Activated CD8-positive, alpha-beta memory T cell treated with anti-CD3 and anti-CD28 coated beads, Interleukin-2, amount 50 U/mL, for 4 hours (primary cell): ENCODE results near the gene KAT2B.

Source experiments
- DNase-seq: peaks from one replicate; pipeline ENCODE4 v3.0.0-alpha.2; 2020

The KAT2B gene

DNA sequence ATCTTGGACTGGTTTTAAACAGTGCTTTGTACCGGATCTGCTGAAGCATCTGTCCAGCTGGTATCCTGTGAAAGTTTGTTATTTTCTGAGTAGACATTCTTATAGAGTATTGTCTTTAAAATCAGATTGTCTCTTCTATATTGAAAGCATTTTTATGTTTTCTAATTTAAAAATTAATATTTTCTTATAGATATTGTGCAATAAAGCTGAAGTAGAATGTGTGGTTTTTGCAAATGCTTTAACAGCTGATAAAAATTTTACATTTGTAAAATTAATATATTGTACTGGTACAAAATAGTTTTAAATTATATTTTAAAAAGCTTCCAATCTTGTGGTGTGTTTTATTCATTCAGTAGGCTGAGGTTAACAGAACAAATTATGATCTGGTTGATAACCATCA is 113.8 kb downstream of the KAT2B start:
- DNase-seq: no peak

DNA sequence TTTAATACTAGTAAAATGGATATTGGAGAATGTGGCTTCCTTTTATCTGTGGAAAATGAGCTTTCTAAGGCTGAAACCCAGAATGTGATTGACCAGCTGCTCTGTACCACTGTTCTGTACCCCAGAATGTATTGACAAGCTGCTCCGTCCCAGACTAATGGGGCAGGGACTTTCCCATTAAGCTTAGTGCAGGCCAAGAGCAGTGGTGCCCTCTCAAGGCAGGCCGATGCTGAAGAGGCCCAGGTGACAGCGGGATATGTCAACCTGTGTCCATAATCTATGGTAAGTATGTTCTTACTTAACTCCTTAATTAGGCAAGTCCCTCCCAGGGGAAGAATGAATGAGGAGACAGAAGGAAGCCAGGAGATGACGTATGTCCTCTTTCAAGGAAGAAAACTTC is 114.7 kb downstream of the KAT2B start:
- DNase-seq: no peak

- DNase-seq: no peak
These were observed 120.0 kb downstream of the KAT2B start for GRCh38 chr3:20160230-20160629.

- no peak for DNase-seq
These were observed 121.5 kb downstream of the KAT2B start for GRCh38 chr3:20161714-20162113.

DNA sequence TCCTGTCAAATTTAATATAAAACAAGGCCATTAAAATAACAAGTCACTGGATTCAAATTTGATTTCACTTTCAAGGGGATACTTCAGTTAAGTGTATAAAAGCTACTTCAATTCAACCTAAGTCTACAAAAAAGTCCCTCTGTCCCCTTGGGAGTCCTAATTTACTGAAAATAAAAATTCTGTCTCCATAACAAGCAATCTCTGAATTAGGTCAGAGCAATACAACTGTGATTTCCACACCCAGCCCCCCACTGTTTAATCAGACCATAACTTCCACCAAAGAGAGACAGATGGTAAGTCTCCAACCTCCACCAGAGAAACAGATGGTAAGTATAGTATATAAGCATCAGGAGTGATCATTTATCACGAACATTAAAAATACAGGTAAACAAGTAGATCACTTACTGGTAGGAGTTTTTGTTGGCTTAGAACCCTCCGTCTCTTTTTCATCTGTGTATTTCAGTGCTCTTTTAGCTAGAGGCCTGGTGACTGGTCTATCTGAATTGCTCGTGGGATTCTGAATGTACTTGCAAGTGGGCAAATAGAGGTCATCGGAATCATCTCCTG is 133.7 kb downstream of the KAT2B start:
- no peak for DNase-seq

- no peak for DNase-seq
These were observed 141.0 kb downstream of the KAT2B start for GRCh38 chr3:20181276-20181675.

- DNase-seq: no peak
These were observed 142.0 kb downstream of the KAT2B start for GRCh38 chr3:20182206-20182605.

DNA sequence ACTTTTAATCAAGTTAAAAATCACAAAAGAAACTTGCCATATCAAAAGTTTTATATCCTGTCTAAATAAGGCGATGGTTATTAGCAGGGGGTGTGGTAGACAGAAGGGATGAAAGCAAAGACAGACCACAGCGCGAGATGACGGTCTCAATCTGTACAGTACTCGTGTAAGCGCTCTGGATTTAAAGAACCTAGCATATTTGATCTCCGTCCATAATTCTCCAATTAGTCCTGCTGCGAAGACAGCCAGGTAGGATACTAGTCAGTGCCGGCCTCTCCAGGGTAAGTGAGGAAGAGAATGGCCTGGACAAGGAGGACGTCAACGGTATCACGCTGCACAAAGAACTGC is 145.1 kb downstream of the KAT2B start:
- no peak for DNase-seq

DNA sequence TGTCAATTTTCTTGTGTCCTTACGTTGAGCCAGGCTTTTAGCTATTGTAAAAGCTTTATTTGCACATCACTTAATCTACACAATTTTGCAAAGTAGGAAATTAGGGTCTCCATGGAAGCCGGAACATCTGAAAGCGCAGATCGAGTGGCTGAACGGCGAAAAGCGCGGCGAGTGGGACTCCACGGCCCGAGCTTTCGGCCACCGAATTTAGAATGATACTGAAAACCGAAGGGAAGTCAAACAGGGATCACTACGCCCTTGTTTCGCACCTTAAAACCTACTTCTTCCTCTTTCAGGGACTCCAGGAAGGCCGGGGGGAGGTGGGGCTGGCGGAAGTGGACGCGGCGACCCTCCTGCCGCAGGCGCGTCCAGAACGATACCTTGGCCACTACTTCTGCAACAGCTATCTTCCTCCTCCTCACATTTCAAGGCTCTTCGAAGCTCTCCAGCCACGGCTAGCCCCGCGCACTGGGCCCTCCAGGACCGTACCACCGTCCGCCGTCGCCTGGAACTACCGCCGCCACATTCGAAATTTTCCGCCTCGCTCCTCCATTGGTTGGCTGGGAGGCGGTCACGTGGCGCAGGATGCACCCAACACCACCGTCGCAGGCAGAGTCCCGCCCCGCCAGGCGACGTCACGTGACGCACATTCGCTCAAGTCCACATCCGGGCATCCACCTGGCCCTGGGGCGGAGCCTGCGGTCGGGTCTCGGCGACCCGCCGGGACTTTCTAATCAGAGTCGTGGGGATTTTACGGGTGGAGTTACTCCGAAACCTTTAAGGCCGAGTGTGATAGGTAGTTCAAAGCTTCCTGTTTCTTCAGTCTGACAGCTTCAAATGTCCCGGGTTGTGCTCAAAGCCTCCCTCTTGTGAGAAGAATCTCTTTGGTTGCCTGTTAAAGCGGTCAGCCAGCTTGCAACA is 145.7 kb downstream of the KAT2B start, which contains the start of gene SGO1:
Gene SGO1, minus strand, starts transcription at position 528 of the 921 bp plus-strand sequence. CDS start 2,179 bp downstream, outside the sequence.
- peak; percentile 100 for DNase-seq

DNA sequence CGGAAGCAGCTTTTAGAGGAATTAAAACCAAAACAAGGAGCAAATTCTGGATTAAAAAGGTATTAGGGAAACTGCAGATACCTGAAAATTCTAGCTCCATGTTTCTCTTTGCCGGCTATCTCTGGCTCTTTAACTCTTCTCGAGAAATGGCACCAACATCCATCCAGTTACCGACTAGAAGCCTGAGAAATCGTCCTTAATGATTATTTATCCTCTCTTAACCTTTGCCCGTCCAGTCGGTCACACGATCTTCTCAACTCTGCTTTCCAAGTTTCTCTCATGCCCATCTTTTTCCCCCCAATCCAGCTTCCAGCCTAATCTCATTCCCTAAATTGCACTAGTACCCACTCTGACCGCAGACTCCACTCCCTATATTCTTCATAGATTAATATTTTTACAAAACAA is 146.4 kb downstream of the KAT2B start:
- DNase-seq: no peak

GRCh38 chr3:20190991-20191390 is 150.7 kb downstream of the KAT2B start:
- no peak for DNase-seq

- no peak for DNase-seq
These were observed 154.7 kb downstream of the KAT2B start for GRCh38 chr3:20194793-20195460.

GRCh38 chr3:20197775-20198174 is 157.5 kb downstream of the KAT2B start:
- DNase-seq: no peak

DNA sequence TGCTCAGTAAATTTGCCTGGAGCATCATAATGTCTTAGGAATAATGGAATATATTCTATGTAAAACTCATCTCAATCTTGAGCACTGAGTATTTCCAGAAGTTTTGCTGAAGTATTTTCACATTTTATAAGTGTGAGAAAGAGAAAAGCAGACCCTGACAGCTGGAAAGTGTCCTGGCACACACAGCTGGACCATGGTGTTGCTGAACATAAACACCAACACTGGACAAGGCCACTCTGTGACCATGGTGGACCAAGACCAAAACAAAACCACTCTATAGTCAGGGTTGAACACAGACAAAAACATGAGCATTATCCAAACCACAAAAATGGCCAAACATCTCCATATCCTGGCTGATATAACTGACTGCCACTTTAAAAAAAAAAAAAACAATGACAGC is 160.9 kb downstream of the KAT2B start:
- no peak for DNase-seq
